ENCODE data around the gene CACNB2. TPM values are rescaled to one million over a fixed set of nuclear protein-coding genes. Genes with fewer than 3 reads are reported as not detected.

CACNB2 gene
- total RNA-seq, 1 experiment from 2014 or later = 34.1 TPM

DNA sequence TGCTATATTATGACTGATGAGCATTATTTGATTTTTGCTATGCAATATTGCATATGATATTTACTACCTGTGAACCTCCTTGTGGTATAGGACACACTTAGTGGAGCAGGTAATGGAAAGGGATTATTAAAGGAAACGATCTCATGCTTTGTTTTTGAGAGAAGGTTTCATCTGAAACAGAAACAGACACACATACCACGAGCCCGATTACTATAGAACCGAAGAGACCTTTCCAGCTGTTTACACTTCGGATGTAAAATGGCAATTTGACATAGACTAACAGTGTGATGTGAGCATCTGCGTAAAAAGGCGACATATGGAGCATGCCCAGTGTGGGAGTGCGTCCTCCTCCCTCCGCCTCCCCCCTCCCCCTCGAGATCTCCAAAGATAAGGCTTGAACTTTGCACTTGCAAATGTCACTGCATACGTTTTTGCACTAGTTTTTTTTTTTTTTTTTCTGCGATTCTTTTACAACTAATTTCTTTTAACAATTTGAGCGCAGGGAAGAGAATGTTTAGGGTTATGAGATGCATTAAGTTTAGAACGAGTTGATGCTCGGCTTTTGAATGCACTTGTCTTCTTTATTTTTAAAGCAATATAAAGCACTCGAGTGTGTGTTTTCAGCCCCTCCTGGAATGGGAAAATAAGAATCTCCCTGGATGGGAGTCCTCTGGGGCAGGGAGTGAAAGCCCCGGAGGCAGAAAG, 260.1 kb downstream of the CACNB2 start:
- Histone ChIP-seq H3K27me3 (replicated peaks; ENCODE audit: insufficient read depth, low read depth, low read length, poor library complexity) (no peaks in the 10 kb centered on the region), H3K36me3 (ENCODE audit: insufficient read depth, low read length, poor library complexity, severe bottlenecking) (no peaks in the 10 kb centered on the region), H3K9me3 (ENCODE audit: low read depth, low read length, poor library complexity, severe bottlenecking) (no peaks in the 10 kb centered on the region), H3K4me1 (ENCODE audit: insufficient read depth, low read length, poor library complexity, severe bottlenecking) (peaks cover 2% of the 10 kb centered on the region), H3K4me3 (ENCODE audit: low read depth, low read length, poor library complexity, severe bottlenecking) (no peak overlapping the region), H3K27ac (ENCODE audit: low read depth, low read length, poor library complexity, severe bottlenecking) (no peak overlapping the region)
- ChIA-PET CTCF (no interaction called here), POLR2A (ENCODE audit: low non-redundant PET) (interaction anchor here (0.7 kb wide), 1 partner anchor 552 kb away, joined by 4 read pairs; no protein-coding TSS in a partner anchor)
- TF ChIP-seq, protein P1, sequence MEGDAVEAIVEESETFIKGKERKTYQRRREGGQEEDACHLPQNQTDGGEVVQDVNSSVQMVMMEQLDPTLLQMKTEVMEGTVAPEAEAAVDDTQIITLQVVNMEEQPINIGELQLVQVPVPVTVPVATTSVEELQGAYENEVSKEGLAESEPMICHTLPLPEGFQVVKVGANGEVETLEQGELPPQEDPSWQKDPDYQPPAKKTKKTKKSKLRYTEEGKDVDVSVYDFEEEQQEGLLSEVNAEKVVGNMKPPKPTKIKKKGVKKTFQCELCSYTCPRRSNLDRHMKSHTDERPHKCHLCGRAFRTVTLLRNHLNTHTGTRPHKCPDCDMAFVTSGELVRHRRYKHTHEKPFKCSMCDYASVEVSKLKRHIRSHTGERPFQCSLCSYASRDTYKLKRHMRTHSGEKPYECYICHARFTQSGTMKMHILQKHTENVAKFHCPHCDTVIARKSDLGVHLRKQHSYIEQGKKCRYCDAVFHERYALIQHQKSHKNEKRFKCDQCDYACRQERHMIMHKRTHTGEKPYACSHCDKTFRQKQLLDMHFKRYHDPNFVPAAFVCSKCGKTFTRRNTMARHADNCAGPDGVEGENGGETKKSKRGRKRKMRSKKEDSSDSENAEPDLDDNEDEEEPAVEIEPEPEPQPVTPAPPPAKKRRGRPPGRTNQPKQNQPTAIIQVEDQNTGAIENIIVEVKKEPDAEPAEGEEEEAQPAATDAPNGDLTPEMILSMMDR (conservative IDR thresholded peaks at IDR 0.05; ENCODE audit: low read depth, low read length) = no peak
- no peak for TF ChIP-seq EZH2 (IDR thresholded peaks at IDR 0.05; ENCODE audit: borderline replicate concordance, low read depth, low read length, poor library complexity, severe bottlenecking)
- intact Hi-C loops (cut with micrococcal nuclease; ENCODE audit: unreplicated experiment) = no loop called here
- DNase-seq (ENCODE audit: low spot score) = no peak
- BruUV-seq (replicated peaks) = no TSS peak

- ChIA-PET POLR2A (ENCODE audit: low non-redundant PET) (interaction anchor here (0.7 kb wide), 1 partner anchor 553 kb away, joined by 4 read pairs; no protein-coding TSS in a partner anchor), CTCF (no interaction called here)
These were observed 260.7 kb downstream of the CACNB2 start for GRCh38 chr10:18400906-18401245.

DNA sequence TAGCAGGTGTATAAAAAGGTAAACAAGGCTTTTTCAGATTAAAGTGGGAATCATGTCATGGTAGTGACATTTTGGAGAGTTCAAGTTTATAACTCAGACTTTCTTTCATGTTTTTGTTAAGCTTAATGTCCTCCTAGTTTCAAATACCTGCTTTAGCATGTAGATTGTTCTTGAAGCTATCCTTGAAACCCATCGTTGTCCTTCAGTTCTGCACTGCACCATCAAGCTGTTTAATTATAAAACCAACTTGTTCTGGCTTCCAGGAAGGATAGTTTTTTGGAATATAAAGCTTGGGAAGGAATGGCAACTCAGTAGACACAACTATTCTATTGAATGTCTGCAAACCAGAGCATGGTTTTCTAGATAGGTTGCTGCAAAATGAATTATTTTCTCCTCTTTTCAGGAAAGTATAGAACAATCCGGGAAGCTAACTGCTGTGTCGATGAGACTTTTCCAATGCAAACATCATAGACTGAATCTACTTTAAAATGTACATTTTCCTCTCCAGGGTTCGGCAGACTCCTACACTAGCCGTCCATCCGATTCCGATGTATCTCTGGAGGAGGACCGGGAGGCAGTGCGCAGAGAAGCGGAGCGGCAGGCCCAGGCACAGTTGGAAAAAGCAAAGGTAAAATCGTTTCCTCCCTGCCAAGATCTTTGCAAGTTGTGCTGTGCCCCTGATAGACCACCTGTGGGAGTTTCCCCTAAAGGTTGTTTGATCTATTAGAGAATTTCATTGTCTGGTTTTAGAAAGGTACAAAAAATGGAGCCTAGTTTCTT, 261.4 kb downstream of the CACNB2 start:
- no peaks in the 10 kb centered on the region for H3K9me3 ChIP-seq (ENCODE audit: low read depth, low read length, poor library complexity, severe bottlenecking)
- peaks cover 7% of the 10 kb centered on the region for H3K4me1 ChIP-seq (ENCODE audit: insufficient read depth, low read length, poor library complexity, severe bottlenecking)
- ChIA-PET CTCF (no interaction called here), POLR2A (ENCODE audit: low non-redundant PET) (interaction anchor here (0.7 kb wide), 1 partner anchor 554 kb away, joined by 4 read pairs; no protein-coding TSS in a partner anchor)
- no peaks in the 10 kb centered on the region for H3K36me3 ChIP-seq (ENCODE audit: insufficient read depth, low read length, poor library complexity, severe bottlenecking)
- H3K27me3 ChIP-seq (replicated peaks; ENCODE audit: insufficient read depth, low read depth, low read length, poor library complexity) = no peaks in the 10 kb centered on the region
- DNase-seq (ENCODE audit: low spot score) = no peak
- intact Hi-C loops (cut with micrococcal nuclease; ENCODE audit: unreplicated experiment) = no loop called here
- no peak overlapping the region for H3K27ac ChIP-seq (ENCODE audit: low read depth, low read length, poor library complexity, severe bottlenecking)
- BruUV-seq (replicated peaks) = no TSS peak
- H3K4me3 ChIP-seq (ENCODE audit: low read depth, low read length, poor library complexity, severe bottlenecking) = no peak overlapping the region
- no peak for TF ChIP-seq EZH2 (IDR thresholded peaks at IDR 0.05; ENCODE audit: borderline replicate concordance, low read depth, low read length, poor library complexity, severe bottlenecking)
- TF ChIP-seq, protein P1 (conservative IDR thresholded peaks at IDR 0.05; ENCODE audit: low read depth, low read length) = no peak

More at GRCh38 chr10:18400906-18401245, 260.7 kb downstream of the CACNB2 start:
- H3K9me3 ChIP-seq (ENCODE audit: low read depth, low read length, poor library complexity, severe bottlenecking) = no peaks in the 10 kb centered on the region
- no peak for DNase-seq (ENCODE audit: low spot score)
- H3K27me3 ChIP-seq (replicated peaks; ENCODE audit: insufficient read depth, low read depth, low read length, poor library complexity) = no peaks in the 10 kb centered on the region
- no peak for TF ChIP-seq EZH2 (IDR thresholded peaks at IDR 0.05; ENCODE audit: borderline replicate concordance, low read depth, low read length, poor library complexity, severe bottlenecking)
- TF ChIP-seq, protein P1 (conservative IDR thresholded peaks at IDR 0.05; ENCODE audit: low read depth, low read length) = no peak
- intact Hi-C loops (cut with micrococcal nuclease; ENCODE audit: unreplicated experiment) = no loop called here
- H3K4me3 ChIP-seq (ENCODE audit: low read depth, low read length, poor library complexity, severe bottlenecking) = no peak overlapping the region
- no peaks in the 10 kb centered on the region for H3K36me3 ChIP-seq (ENCODE audit: insufficient read depth, low read length, poor library complexity, severe bottlenecking)
- no TSS peak for BruUV-seq (replicated peaks)
- H3K4me1 ChIP-seq (ENCODE audit: insufficient read depth, low read length, poor library complexity, severe bottlenecking) = peaks cover 3% of the 10 kb centered on the region
- no peak overlapping the region for H3K27ac ChIP-seq (ENCODE audit: low read depth, low read length, poor library complexity, severe bottlenecking)
